OCI-LY7 (cell line): ENCODE results near the gene SMIM22. TPM values are rescaled to one million over a fixed set of nuclear protein-coding genes. Genes with fewer than 3 reads are reported as not detected.

ENCODE experiments used
- BruUV-seq: library from RNA; stranded (reverse); fragments of 400-500 nt; replicated peaks from 2 replicates; lab custom pipeline; 2021; lab: Mats Ljungman, UMichigan
- CTCF ChIA-PET: fragments of 300-600 bp; sonication (Branson Sonifier 250); formaldehyde crosslinking; loops from one replicate; lab custom pipeline; 2022; ENCODE audit warnings: antibody characterized with exemption; ENCODE audit not compliant: unreplicated experiment; lab: Charles Lee
- POLR2A ChIA-PET: fragments of 300-600 bp; sonication (Branson Sonifier 250); formaldehyde crosslinking; loops from one replicate; lab custom pipeline; 2022; ENCODE audit warnings: antibody characterized with exemption; lab: Charles Lee
- DNase-seq: peaks from one replicate; pipeline ENCODE4 v3.0.0-alpha.2; 2015; ENCODE audit warnings: low spot score
- H2AFZ ChIP-seq: fragments of 200-600 bp; sonication (generic), shearing (Covaris generic); 2 replicates; pipeline ENCODE4 v1.6.1; 2014; ENCODE audit warnings: mild to moderate bottlenecking, antibody characterized with exemption, low read length, moderate library complexity
- H3K27ac ChIP-seq: fragments of 200-600 bp; sonication (generic); 2 replicates; pipeline ENCODE4 v1.5.1; 2014; ENCODE audit warnings: mixed run types, low read depth, mild to moderate bottlenecking, moderate library complexity, low read length, inconsistent platforms; ENCODE audit not compliant: poor library complexity, severe bottlenecking
- H3K36me3 ChIP-seq: fragments of 200-600 bp; sonication (generic); 2 replicates; pipeline ENCODE4 v1.6.1; 2014; ENCODE audit warnings: mild to moderate bottlenecking, antibody characterized with exemption, low read length, moderate library complexity, mixed read lengths; ENCODE audit not compliant: insufficient read depth
- H3K4me1 ChIP-seq: fragments of 200-600 bp; sonication (generic); 2 replicates; pipeline ENCODE4 v1.5.1; 2014; ENCODE audit warnings: mild to moderate bottlenecking, low read length; ENCODE audit not compliant: insufficient read depth, poor library complexity, severe bottlenecking
- H3K4me2 ChIP-seq: fragments of 200-600 bp; sonication (generic); 2 replicates; pipeline ENCODE4 v1.6.1; 2014; ENCODE audit warnings: mild to moderate bottlenecking, low read length
- H3K4me3 ChIP-seq: fragments of 200-600 bp; sonication (generic); 2 replicates; pipeline ENCODE4 v1.5.1; 2014; ENCODE audit warnings: mild to moderate bottlenecking, low read depth, low read length; ENCODE audit not compliant: poor library complexity, severe bottlenecking
- H3K79me2 ChIP-seq: fragments of 200-600 bp; sonication (generic); 2 replicates; pipeline ENCODE4 v1.6.1; 2016; ENCODE audit warnings: low read depth, mild to moderate bottlenecking, low read length, moderate library complexity, mixed read lengths; ENCODE audit not compliant: insufficient read depth
- H3K9me2 ChIP-seq: fragments of 200-600 bp; sonication (generic); 2 replicates; pipeline ENCODE4 v1.6.1; 2016; ENCODE audit warnings: mild to moderate bottlenecking, low read length, mixed read lengths; ENCODE audit not compliant: insufficient read depth
- H3K9me3 ChIP-seq: fragments of 200-600 bp; sonication (generic); 2 replicates; pipeline ENCODE4 v1.6.1; 2014; ENCODE audit warnings: mild to moderate bottlenecking, mixed run types, low read length, mixed read lengths
- H4K20me1 ChIP-seq: fragments of 200-600 bp; sonication (generic); 2 replicates; pipeline ENCODE4 v1.6.1; 2014; ENCODE audit warnings: mild to moderate bottlenecking, antibody characterized with exemption, low read length, moderate library complexity, mixed read lengths; ENCODE audit not compliant: insufficient read depth
- EZH2phosphoT487 ChIP-seq: fragments of 200-600 bp; sonication (generic); IDR thresholded peaks from 2 replicates; pipeline ENCODE4 v1.6.1; 2018; ENCODE audit warnings: low read depth, borderline replicate concordance, mild to moderate bottlenecking, mixed run types, antibody characterized with exemption, low read length, moderate library complexity, mixed read lengths
- intact Hi-C: fragments of 100-400 bp; cut with micrococcal nuclease; formaldehyde crosslinking; loops from one replicate; pipeline ENCODE4 v1.10.0; 2022; ENCODE audit not compliant: unreplicated experiment
- total RNA-seq, 2 experiments: library from RNA; depleted of rRNA in 1 of 2; stranded (reverse); fragments of >200 nt in 1 of 2; shearing (Covaris generic) in 1 of 2; gene quantifications; 2 replicates each; pipeline ENCODE4 v1.2.3, GENCODE V29; 2014 to 2022
- TF ChIP-seq, protein P1 (sequence below): fragments of 200-600 bp; sonication (generic); conservative IDR thresholded peaks from 2 replicates; pipeline ENCODE4 v1.5.1; 2014; ENCODE audit warnings: mild to moderate bottlenecking, antibody characterized with exemption, low read length, moderate library complexity, mixed read lengths

The SMIM22 gene
- total RNA-seq, 2 experiments from 2014 or later: not detected

DNA sequence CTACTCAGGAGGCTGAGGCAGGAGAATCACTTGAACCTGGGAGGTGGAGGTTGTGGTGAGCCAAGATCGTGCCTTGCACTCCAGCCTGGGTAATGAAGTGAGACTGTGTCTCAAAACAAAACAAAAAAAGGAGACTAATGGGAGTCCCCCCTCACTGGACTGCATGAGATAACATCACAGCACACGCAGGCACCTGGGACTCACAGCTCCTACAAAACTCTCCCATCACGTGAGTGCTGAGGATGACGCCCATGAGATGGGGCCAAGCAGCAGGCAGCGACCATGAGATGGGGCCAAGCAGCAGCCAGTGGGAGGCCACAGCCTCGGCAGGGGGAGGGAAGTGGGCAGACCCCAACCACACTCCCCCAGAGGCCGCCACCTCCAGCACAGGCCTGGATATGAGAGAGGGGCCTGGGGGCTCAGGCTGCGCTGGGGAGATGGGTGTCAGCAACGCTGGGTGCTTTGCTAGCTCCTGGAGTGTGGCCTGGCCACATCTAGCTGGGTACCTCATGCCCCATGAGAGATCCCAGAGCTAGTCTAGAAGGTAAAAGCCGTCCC is 45.4 kb upstream of the SMIM22 start:
- Histone ChIP-seq H2AFZ (no peak overlapping the region), H3K9me2 (no peaks in the 10 kb centered on the region), H3K27ac (no peak overlapping the region), H3K4me3 (no peak overlapping the region), H3K36me3 (peaks cover 28% of the 10 kb centered on the region), H3K79me2 (no peaks in the 10 kb centered on the region), H3K4me1 (peaks cover 15% of the 10 kb centered on the region), H3K4me2 (no peak overlapping the region), H4K20me1 (no peaks in the 10 kb centered on the region), H3K9me3 (no peaks in the 10 kb centered on the region)
- BruUV-seq: no TSS peak
- ChIA-PET CTCF (no interaction called here), POLR2A (no interaction called here)
- DNase-seq: no peak
- intact Hi-C loops: no loop called here
- TF ChIP-seq EZH2phosphoT487: no peak

DNA sequence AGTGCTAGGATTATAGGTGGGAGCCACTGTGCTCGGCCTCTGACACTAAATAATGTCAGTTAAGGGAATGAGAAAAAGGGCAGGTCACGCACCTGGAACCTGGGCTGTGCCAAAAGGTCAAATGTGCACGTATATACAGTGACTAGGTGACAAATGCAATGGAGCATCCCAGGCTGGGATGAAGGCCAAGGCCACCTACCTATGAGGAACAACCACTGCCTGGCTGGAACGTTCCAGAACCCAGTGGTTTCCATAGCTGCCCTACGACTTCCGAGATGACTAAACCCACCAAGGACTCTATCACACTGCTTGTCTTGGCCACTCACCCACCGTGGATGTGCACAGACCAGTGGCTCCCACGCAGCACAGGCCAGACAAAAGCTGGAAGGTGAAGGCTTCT is 44.3 kb upstream of the SMIM22 start:
- BruUV-seq: no TSS peak
- POLR2A ChIA-PET: no interaction called here

DNA sequence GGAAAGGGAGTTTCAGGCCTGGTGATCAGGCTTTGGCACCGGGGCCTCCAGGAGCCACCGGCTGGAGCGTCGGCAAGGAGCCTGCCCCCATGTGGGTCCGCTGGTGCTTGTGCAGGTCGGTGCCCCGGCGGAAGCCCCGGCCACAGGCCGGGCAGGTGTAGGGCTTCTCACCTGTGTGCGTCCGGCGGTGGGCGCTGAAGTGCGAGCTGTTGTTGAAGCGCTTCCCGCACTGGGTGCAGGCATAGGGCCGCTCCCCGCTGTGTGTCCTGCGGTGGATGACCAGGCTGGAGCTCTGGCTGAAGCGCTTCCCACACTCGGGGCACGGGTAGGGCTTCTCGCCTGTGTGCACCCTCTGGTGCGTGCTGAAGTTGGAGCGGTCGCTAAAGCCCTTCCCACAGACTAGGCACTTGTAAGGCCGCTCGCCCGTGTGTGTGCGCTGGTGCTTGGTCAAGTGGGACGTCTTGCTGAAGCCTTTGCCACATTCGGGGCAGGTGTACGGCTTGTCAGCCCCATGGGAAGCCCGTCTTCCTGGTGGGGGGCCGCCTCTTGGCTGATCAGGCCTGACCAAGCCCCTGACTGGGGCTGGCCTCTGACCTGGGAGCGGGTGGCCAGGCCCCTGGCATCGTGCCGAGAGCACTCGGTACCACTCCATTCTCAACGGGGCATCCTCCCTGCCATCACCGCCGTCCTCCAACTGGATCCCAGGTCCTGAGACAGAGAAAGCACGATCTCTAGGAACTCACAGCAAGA is 42.6 kb upstream of the SMIM22 start:
- no TSS peak for BruUV-seq
- Histone ChIP-seq H3K4me2 (no peak overlapping the region), H4K20me1 (no peaks in the 10 kb centered on the region), H2AFZ (no peak overlapping the region), H3K36me3 (peaks cover 51% of the 10 kb centered on the region), H3K79me2 (no peaks in the 10 kb centered on the region), H3K27ac (no peak overlapping the region), H3K9me2 (no peaks in the 10 kb centered on the region), H3K4me3 (no peak overlapping the region), H3K9me3 (no peaks in the 10 kb centered on the region), H3K4me1 (peaks cover 9% of the 10 kb centered on the region)
- no peak for TF ChIP-seq EZH2phosphoT487
- TF ChIP-seq, protein P1, sequence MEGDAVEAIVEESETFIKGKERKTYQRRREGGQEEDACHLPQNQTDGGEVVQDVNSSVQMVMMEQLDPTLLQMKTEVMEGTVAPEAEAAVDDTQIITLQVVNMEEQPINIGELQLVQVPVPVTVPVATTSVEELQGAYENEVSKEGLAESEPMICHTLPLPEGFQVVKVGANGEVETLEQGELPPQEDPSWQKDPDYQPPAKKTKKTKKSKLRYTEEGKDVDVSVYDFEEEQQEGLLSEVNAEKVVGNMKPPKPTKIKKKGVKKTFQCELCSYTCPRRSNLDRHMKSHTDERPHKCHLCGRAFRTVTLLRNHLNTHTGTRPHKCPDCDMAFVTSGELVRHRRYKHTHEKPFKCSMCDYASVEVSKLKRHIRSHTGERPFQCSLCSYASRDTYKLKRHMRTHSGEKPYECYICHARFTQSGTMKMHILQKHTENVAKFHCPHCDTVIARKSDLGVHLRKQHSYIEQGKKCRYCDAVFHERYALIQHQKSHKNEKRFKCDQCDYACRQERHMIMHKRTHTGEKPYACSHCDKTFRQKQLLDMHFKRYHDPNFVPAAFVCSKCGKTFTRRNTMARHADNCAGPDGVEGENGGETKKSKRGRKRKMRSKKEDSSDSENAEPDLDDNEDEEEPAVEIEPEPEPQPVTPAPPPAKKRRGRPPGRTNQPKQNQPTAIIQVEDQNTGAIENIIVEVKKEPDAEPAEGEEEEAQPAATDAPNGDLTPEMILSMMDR: no peak
- no peak for DNase-seq
- ChIA-PET POLR2A (no interaction called here), CTCF (no interaction called here)
- intact Hi-C loops: no loop called here

More for the DNA sequence above, 44.3 kb upstream of the SMIM22 start:
- H3K4me2 ChIP-seq: no peak overlapping the region
- H3K4me3 ChIP-seq: no peak overlapping the region
- intact Hi-C loops: no loop called here
- H2AFZ ChIP-seq: no peak overlapping the region
- no peaks in the 10 kb centered on the region for H3K9me2 ChIP-seq
- no peak for DNase-seq
- no peaks in the 10 kb centered on the region for H3K9me3 ChIP-seq
- TF ChIP-seq EZH2phosphoT487: no peak
- TF ChIP-seq, protein P1: no peak
- H4K20me1 ChIP-seq: no peaks in the 10 kb centered on the region
- H3K79me2 ChIP-seq: no peaks in the 10 kb centered on the region
- CTCF ChIA-PET: no interaction called here
- H3K4me1 ChIP-seq: peaks cover 15% of the 10 kb centered on the region
- peaks cover 38% of the 10 kb centered on the region for H3K36me3 ChIP-seq
- no peak overlapping the region for H3K27ac ChIP-seq
